B cell (primary cell): Measurements from ENCODE around the gene FFAR3. TPM values are rescaled to one million over a fixed set of nuclear protein-coding genes. Genes with fewer than 3 reads are reported as not detected.
A peak's percentile ranks its signal among the peaks of the same experiment; 100 is the strongest.

Experiments used
- ATAC-seq: fragments of 200-7000 bp; cut with Tn5 transposase; one replicate; pipeline ENCODE4 v1.10.0; 2021; ENCODE audit warnings: low read depth, mild to moderate bottlenecking, moderate number of reproducible peaks, moderate library complexity
- CTCF ChIA-PET: fragments of 350-600 bp; sonication (Branson Sonifier 250); formaldehyde crosslinking; loops from one replicate; lab custom pipeline; 2021; ENCODE audit warnings: antibody characterized with exemption, inconsistent platforms; lab: Charles Lee
- POLR2A ChIA-PET: fragments of 350-600 bp; sonication (Branson Sonifier 250); formaldehyde crosslinking; loops from one replicate; lab custom pipeline; 2021; ENCODE audit warnings: antibody characterized with exemption; lab: Charles Lee
- DNase-seq: peaks from one replicate; pipeline ENCODE4 v3.0.0; 2013
- H2AFZ ChIP-seq: 2 replicates; pipeline ENCODE4 v1.6.1; 2012; ENCODE audit warnings: mild to moderate bottlenecking, low read depth, low read length; ENCODE audit not compliant: insufficient read depth, poor library complexity, severe bottlenecking
- H3K27ac ChIP-seq, 2 donors: 1 replicate in 1 of 2; 2 replicates in 1 of 2; pipeline ENCODE4 v1.5.1; 2012 to 2013; ENCODE audit warnings: low read length in 2 of 2, mild to moderate bottlenecking in 2 of 2, moderate library complexity in 1 of 2
- H3K27me3 ChIP-seq, 4 experiments: fragments of 200-600 bp in 1 of 4; sonication (generic) in 1 of 4; replicated peaks in 1 of 4; 1 replicate in 2 of 4; 2 replicates in 2 of 4; pipeline versions ENCODE4 v1.6.1 to v1.7.0; 2013 to 2016; ENCODE audit warnings: low read length in 3 of 4, mild to moderate bottlenecking in 2 of 4, mixed read lengths in 1 of 4, moderate library complexity in 1 of 4; ENCODE audit not compliant: insufficient read depth in 4 of 4, control insufficient read depth in 3 of 4; ENCODE audit errors: control extremely low read depth in 1 of 4
- H3K36me3 ChIP-seq, 2 experiments: replicated peaks in 1 of 2; 1 replicate in 1 of 2; 2 replicates in 1 of 2; pipeline versions ENCODE4 v1.6.1 to v1.7.1; 2013; ENCODE audit warnings: low read length in 1 of 2; ENCODE audit not compliant: insufficient read depth in 2 of 2, control insufficient read depth in 1 of 2; ENCODE audit errors: control extremely low read depth in 1 of 2, extremely low read depth in 1 of 2
- H3K4me1 ChIP-seq, 2 donors: fragments of 200-600 bp in 1 of 2; sonication (generic) in 1 of 2; 1 replicate in 1 of 2; 2 replicates in 1 of 2; pipeline versions ENCODE4 v1.5.1 to v1.6.1; 2013 to 2017; ENCODE audit warnings: low read length in 2 of 2; ENCODE audit not compliant: control insufficient read depth in 2 of 2, insufficient read depth in 2 of 2
- H3K4me2 ChIP-seq: replicated peaks from 2 replicates; pipeline ENCODE3; 2012; ENCODE audit warnings: mild to moderate bottlenecking, low read depth, low read length; ENCODE audit not compliant: poor library complexity, severe bottlenecking
- H3K4me3 ChIP-seq, 5 experiments: fragments of 200-600 bp in 1 of 5; sonication (generic) in 1 of 5; 1 replicate in 3 of 5; 2 replicates in 2 of 5; pipeline versions ENCODE4 v1.5.1 to v1.7.0; 2011 to 2016; ENCODE audit warnings: low read length in 4 of 5, mild to moderate bottlenecking in 4 of 5, low read depth in 2 of 5, control low read depth in 1 of 5, moderate library complexity in 1 of 5; ENCODE audit not compliant: insufficient read depth in 1 of 5; ENCODE audit errors: control extremely low read depth in 1 of 5, extremely low read depth in 1 of 5
- H3K79me2 ChIP-seq: fragments of 200-600 bp; sonication (generic); one replicate; pipeline ENCODE4 v1.6.0; 2016; ENCODE audit warnings: low read length; ENCODE audit not compliant: control insufficient read depth, insufficient read depth
- H3K9ac ChIP-seq: fragments of 200-600 bp; sonication (generic); 2 replicates; pipeline ENCODE4 v1.6.1; 2017; ENCODE audit warnings: mild to moderate bottlenecking, low read length, moderate library complexity
- H3K9me3 ChIP-seq, 3 donors: one replicate each; pipeline versions ENCODE4 v1.6.1 to v1.7.1; 2013; ENCODE audit warnings: low read length in 2 of 3; ENCODE audit not compliant: control insufficient read depth in 2 of 3, insufficient read depth in 1 of 3; ENCODE audit errors: control extremely low read depth in 1 of 3
- H4K20me1 ChIP-seq: 2 replicates; pipeline ENCODE4 v1.6.0; 2012; ENCODE audit warnings: mild to moderate bottlenecking, low read length; ENCODE audit not compliant: insufficient read depth, control insufficient read depth, poor library complexity, severe bottlenecking
- H3K27ac Mint-ChIP-seq: one replicate; pipeline ENCODE4 v1.8.0; 2021; ENCODE audit warnings: mixed read lengths
- H3K27me3 Mint-ChIP-seq: one replicate; pipeline ENCODE4 v1.8.0; 2021; ENCODE audit warnings: mixed read lengths
- H3K4me1 Mint-ChIP-seq: one replicate; pipeline ENCODE4 v1.8.0; 2021; ENCODE audit warnings: mixed read lengths
- H3K4me3 Mint-ChIP-seq: one replicate; pipeline ENCODE4 v1.8.0; 2021; ENCODE audit warnings: mixed read lengths
- H3K9me3 Mint-ChIP-seq: one replicate; pipeline ENCODE4 v1.8.0; 2022; ENCODE audit warnings: mixed read lengths; ENCODE audit not compliant: insufficient read depth
- EZH2 ChIP-seq: IDR thresholded peaks from 2 replicates; pipeline ENCODE4 v1.6.1; 2012; ENCODE audit warnings: borderline replicate concordance, low read depth, mild to moderate bottlenecking, moderate library complexity, low read length; ENCODE audit not compliant: insufficient read depth, poor library complexity, severe bottlenecking
- WGBS: methylation state at CpG from one replicate; pipeline ENCODE4 v1.1.5; 2013; ENCODE audit warnings: missing lambda C conversion rate; ENCODE audit not compliant: insufficient coverage; 5-methylcytosine and 5-hydroxymethylcytosine counted together
- intact Hi-C: fragments of 100-400 bp; cut with micrococcal nuclease; formaldehyde crosslinking; loops from one replicate; pipeline ENCODE4 v1.10.0; 2022
- polyA plus RNA-seq: library from polyadenylated mRNA; depleted of rRNA; stranded (reverse); fragments of >200 nt; gene quantifications from 2 replicates; pipeline ENCODE4 v1.2.3, GENCODE V29; 2012
- total RNA-seq, 2 donors: library from RNA; stranded (reverse); fragments of 120-200 nt in 1 of 2; gene quantifications; 1 replicate in 1 of 2; 2 replicates in 1 of 2; pipeline versions ENCODE4 v1.2.3 to v1.2.4, GENCODE V29; 2013 to 2022
- TF ChIP-seq, protein P1 (sequence below): fragments of 200-600 bp; IDR thresholded peaks from one replicate; pipeline ENCODE4 v1.8.0; 2022; ENCODE audit warnings: antibody characterized with exemption, mild to moderate bottlenecking

FFAR3 gene
- total and polyA plus RNA-seq, 2 donors (not counting 1 experiment from before 2014, with no cell fraction given), result 0.63 TPM; not detected in 1

DNA sequence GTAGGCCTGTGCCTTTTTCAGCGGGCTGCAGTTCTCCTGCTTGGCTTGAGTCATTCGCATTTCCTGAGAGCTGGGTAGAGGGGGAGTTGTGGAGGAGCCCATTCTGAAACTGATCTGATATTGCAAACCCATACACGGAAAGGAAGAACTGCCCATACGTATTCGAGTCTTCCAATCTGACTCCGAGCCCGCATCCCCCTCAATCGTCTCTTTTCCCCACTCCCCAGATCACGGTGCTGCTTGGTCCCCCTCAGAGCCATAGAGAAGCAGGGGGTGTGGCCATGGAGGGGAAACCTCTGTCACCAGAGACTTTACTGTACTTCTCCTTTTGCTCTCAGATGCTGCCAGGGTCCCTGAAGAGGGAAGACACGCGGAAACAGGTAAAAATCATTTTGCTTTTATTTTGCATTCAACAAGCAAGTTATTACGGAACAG is 29.4 kb upstream of the FFAR3 start, which contains the start of gene CD22:
Gene CD22, plus strand, starts transcription at position 337 of the 435 bp plus-strand sequence. CDS start 2,854 bp downstream, outside the sequence.
- Histone ChIP-seq H3K9me3 (no peaks in the 10 kb centered on the region), H3K79me2 (peaks cover 87% of the 10 kb centered on the region), H4K20me1 (peaks cover 40% of the 10 kb centered on the region), H3K4me1 (peaks cover 66 to 79% of the 10 kb centered on the region in 2 donors), H2AFZ (peak within 1 kb of the TSS; percentile 35), H3K27ac (peak within 1 kb of the TSS; percentile 79 to 90), H3K27me3 (no peaks in the 10 kb centered on the region), H3K9ac (peak within 1 kb of the TSS; percentile 86), H3K36me3 (peaks cover 0 to 35% of the 10 kb centered on the region in 2 experiments), H3K4me2 (peak within 1 kb of the TSS; percentile 87), H3K4me3 (peak within 1 kb of the TSS; percentile 83 to 100 (median 89))
- no peaks in the 10 kb centered on the region for H3K9me3 Mint-ChIP-seq
- intact Hi-C loops, result loop anchor here (1.0 to 10.0 kb wide), 2 partner anchors 9 to 184 kb away; partner anchors contain the start of gene FXYD7
- H3K4me1 Mint-ChIP-seq, result peaks cover 73% of the 10 kb centered on the region
- TF ChIP-seq EZH2, result no peak
- TF ChIP-seq, protein P1, sequence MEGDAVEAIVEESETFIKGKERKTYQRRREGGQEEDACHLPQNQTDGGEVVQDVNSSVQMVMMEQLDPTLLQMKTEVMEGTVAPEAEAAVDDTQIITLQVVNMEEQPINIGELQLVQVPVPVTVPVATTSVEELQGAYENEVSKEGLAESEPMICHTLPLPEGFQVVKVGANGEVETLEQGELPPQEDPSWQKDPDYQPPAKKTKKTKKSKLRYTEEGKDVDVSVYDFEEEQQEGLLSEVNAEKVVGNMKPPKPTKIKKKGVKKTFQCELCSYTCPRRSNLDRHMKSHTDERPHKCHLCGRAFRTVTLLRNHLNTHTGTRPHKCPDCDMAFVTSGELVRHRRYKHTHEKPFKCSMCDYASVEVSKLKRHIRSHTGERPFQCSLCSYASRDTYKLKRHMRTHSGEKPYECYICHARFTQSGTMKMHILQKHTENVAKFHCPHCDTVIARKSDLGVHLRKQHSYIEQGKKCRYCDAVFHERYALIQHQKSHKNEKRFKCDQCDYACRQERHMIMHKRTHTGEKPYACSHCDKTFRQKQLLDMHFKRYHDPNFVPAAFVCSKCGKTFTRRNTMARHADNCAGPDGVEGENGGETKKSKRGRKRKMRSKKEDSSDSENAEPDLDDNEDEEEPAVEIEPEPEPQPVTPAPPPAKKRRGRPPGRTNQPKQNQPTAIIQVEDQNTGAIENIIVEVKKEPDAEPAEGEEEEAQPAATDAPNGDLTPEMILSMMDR, result no peak
- peak; percentile 90 for DNase-seq
- CTCF ChIA-PET, result interaction anchor here (1.4 to 1.6 kb wide), 2 partner anchors 9 to 144 kb away, joined by 4 to 6 read pairs; no protein-coding TSS in a partner anchor
- ATAC-seq, result peak; percentile 63
- POLR2A ChIA-PET, result interaction anchor here (0.6 to 7.6 kb wide), 7 partner anchors 12 to 154 kb away, joined by 3 to 106 read pairs (median 5); partner anchors contain the start of gene FFAR1
- peak within 1 kb of the TSS; percentile 93 for H3K4me3 Mint-ChIP-seq
- WGBS, result 2% methylated on average over 8 of the region's 12 CpGs
- H3K27me3 Mint-ChIP-seq, result no peaks in the 10 kb centered on the region
- peak within 1 kb of the TSS; percentile 96 for H3K27ac Mint-ChIP-seq

DNA sequence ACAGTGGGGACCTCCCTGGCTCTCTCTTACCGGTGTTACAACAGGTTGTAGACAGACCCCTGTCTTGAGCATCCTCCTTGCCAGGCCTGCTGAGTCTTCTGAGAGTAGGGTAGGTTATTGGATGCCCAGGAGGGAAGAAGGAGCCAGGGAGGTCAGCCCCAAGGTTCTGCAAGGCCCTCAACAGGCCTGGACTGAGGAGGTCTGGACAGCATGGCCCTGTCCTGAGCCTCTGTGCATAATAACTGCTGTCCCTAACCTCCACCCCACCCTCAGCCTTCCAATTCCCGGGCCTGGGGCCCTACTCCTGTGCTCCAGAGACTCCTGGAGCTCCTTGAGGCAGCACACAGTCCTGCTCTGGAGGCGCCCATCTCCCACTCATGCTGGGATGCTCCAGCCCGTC is 28.9 kb upstream of the FFAR3 start:
- ChIA-PET POLR2A (interaction anchor here (0.6 to 7.6 kb wide), 6 partner anchors 12 to 154 kb away, joined by 3 to 106 read pairs (median 6); partner anchors contain the start of gene FFAR1), CTCF (interaction anchor here (1.4 to 6.4 kb wide), 5 partner anchors 9 to 144 kb away, joined by 4 to 35 read pairs (median 6); no protein-coding TSS in a partner anchor)
- TF ChIP-seq EZH2, result no peak
- TF ChIP-seq, protein P1, result no peak
- ATAC-seq, result peak; percentile 8
- Histone ChIP-seq H3K27me3 (no peaks in the 10 kb centered on the region), H3K79me2 (peaks cover 92% of the 10 kb centered on the region), H3K4me1 (peaks cover 68 to 79% of the 10 kb centered on the region in 2 donors), H3K9ac (peak overlapping the region; percentile 86), H3K36me3 (peaks cover 0 to 40% of the 10 kb centered on the region in 2 experiments), H3K27ac (peak overlapping the region; percentile 79 to 90), H2AFZ (no peak overlapping the region), H4K20me1 (peaks cover 45% of the 10 kb centered on the region), H3K4me3 (peak overlapping the region; percentile 83 to 100 (median 89)), H3K4me2 (peak overlapping the region; percentile 87), H3K9me3 (no peaks in the 10 kb centered on the region)
- H3K27ac Mint-ChIP-seq, result peak overlapping the region; percentile 96
- 28% methylated on average over 4 of the region's 4 CpGs for WGBS
- H3K4me1 Mint-ChIP-seq, result peaks cover 74% of the 10 kb centered on the region
- DNase-seq, result peak; percentile 36
- H3K9me3 Mint-ChIP-seq, result no peaks in the 10 kb centered on the region
- intact Hi-C loops, result loop anchor here (1.0 to 10.0 kb wide), 2 partner anchors 9 to 185 kb away; partner anchors contain the start of gene FXYD7
- peak overlapping the region; percentile 93 for H3K4me3 Mint-ChIP-seq
- no peaks in the 10 kb centered on the region for H3K27me3 Mint-ChIP-seq
